ENCODE results near the gene COL5A1.

The COL5A1 gene

GRCh38 chr9:134870301-134870694 lies 228.7 kb downstream of the COL5A1 start:
- no peak for DNase-seq (ENCODE audit: low read depth in 1 of 2, low spot score in 1 of 2)
- no peak overlapping the region for H3K27ac ChIP-seq (replicated peaks)
- H3K27me3 ChIP-seq (ENCODE audit: insufficient read depth, poor library complexity, severe bottlenecking) = no peaks in the 10 kb centered on the region
- H3K4me3 ChIP-seq (replicated peaks; ENCODE audit: insufficient read depth, low read length) = no peak overlapping the region
- TF ChIP-seq REST (IDR thresholded peaks at IDR 0.05; ENCODE audit: insufficient replicate concordance, low read depth) (no peak), SPI1 (IDR thresholded peaks at IDR 0.05; ENCODE audit: borderline replicate concordance, low read depth) (no peak), CTCF (IDR thresholded peaks at IDR 0.05; ENCODE audit: insufficient read depth, low read length) (no peak), GABPA (IDR thresholded peaks at IDR 0.05; ENCODE audit: low read depth) (no peak), POLR2AphosphoS5 (IDR thresholded peaks at IDR 0.05; ENCODE audit: low read depth) (no peak)

- H3K4me3 ChIP-seq (replicated peaks; ENCODE audit: insufficient read depth, low read length) = no peak overlapping the region
- no peaks in the 10 kb centered on the region for H3K27me3 ChIP-seq (ENCODE audit: insufficient read depth, poor library complexity, severe bottlenecking)
- no peak overlapping the region for H3K27ac ChIP-seq (replicated peaks)
- DNase-seq (ENCODE audit: low read depth in 1 of 2, low spot score in 1 of 2) = no peak
- no peak for TF ChIP-seq SPI1 (IDR thresholded peaks at IDR 0.05; ENCODE audit: borderline replicate concordance, low read depth)
- no peak for TF ChIP-seq POLR2AphosphoS5 (IDR thresholded peaks at IDR 0.05; ENCODE audit: low read depth)
- TF ChIP-seq GABPA (IDR thresholded peaks at IDR 0.05; ENCODE audit: low read depth) = no peak
- TF ChIP-seq REST (IDR thresholded peaks at IDR 0.05; ENCODE audit: insufficient replicate concordance, low read depth) = no peak
- no peak for TF ChIP-seq CTCF (IDR thresholded peaks at IDR 0.05; ENCODE audit: insufficient read depth, low read length)
Measured at GRCh38 chr9:134870746-134871662, 229.4 kb downstream of the COL5A1 start.

GRCh38 chr9:134871697-134872340 lies 230.2 kb downstream of the COL5A1 start:
- no peak for DNase-seq (ENCODE audit: low read depth in 1 of 2, low spot score in 1 of 2)
- H3K27me3 ChIP-seq (ENCODE audit: insufficient read depth, poor library complexity, severe bottlenecking) = no peaks in the 10 kb centered on the region
- TF ChIP-seq POLR2AphosphoS5 (IDR thresholded peaks at IDR 0.05; ENCODE audit: low read depth) = no peak
- no peak for TF ChIP-seq CTCF (IDR thresholded peaks at IDR 0.05; ENCODE audit: insufficient read depth, low read length)
- TF ChIP-seq GABPA (IDR thresholded peaks at IDR 0.05; ENCODE audit: low read depth) = no peak
- TF ChIP-seq REST (IDR thresholded peaks at IDR 0.05; ENCODE audit: insufficient replicate concordance, low read depth) = no peak
- H3K27ac ChIP-seq (replicated peaks) = no peak overlapping the region
- no peak overlapping the region for H3K4me3 ChIP-seq (replicated peaks; ENCODE audit: insufficient read depth, low read length)

Data from HL-60 (cell line).